CD4-positive, alpha-beta T cell treated with Interleukin-15 for 1 hour (primary cell): ENCODE results near the gene CAMTA1.

Experiments
- DNase-seq: peaks from one replicate; pipeline ENCODE4 v3.0.0-alpha.2; 2020

The CAMTA1 gene

GRCh38 chr1:7177021-7177420, 391.8 kb downstream of the CAMTA1 start:
- no peak for DNase-seq

- DNase-seq = no peak
Observed at GRCh38 chr1:7177438-7178146, 392.3 kb downstream of the CAMTA1 start.

GRCh38 chr1:7178336-7178735, 393.1 kb downstream of the CAMTA1 start:
- no peak for DNase-seq

- no peak for DNase-seq
Observed at GRCh38 chr1:7178741-7179140, 393.5 kb downstream of the CAMTA1 start.

- no peak for DNase-seq
Observed at GRCh38 chr1:7185721-7186120, 400.5 kb downstream of the CAMTA1 start.

- DNase-seq = no peak
Observed at GRCh38 chr1:7186382-7187111, 401.3 kb downstream of the CAMTA1 start.

- no peak for DNase-seq
Observed at GRCh38 chr1:7187112-7187493, 401.8 kb downstream of the CAMTA1 start.

- DNase-seq = no peak
Observed at GRCh38 chr1:7190261-7190660, 405.0 kb downstream of the CAMTA1 start.

- no peak for DNase-seq
Observed at GRCh38 chr1:7192453-7192852, 407.2 kb downstream of the CAMTA1 start.

- no peak for DNase-seq
Observed at GRCh38 chr1:7196036-7196911, 411.0 kb downstream of the CAMTA1 start.

GRCh38 chr1:7198664-7199063, 413.4 kb downstream of the CAMTA1 start:
- DNase-seq = no peak

- no peak for DNase-seq
Observed at GRCh38 chr1:7199077-7199779, 414.0 kb downstream of the CAMTA1 start.

GRCh38 chr1:7207875-7208646, 422.8 kb downstream of the CAMTA1 start:
- no peak for DNase-seq

GRCh38 chr1:7208647-7209180, 423.5 kb downstream of the CAMTA1 start:
- no peak for DNase-seq

GRCh38 chr1:7209336-7209735, 424.1 kb downstream of the CAMTA1 start:
- no peak for DNase-seq

GRCh38 chr1:7218210-7218832, 433.1 kb downstream of the CAMTA1 start:
- DNase-seq = no peak

GRCh38 chr1:7219031-7219430, 433.8 kb downstream of the CAMTA1 start:
- no peak for DNase-seq

GRCh38 chr1:7220007-7220406, 434.8 kb downstream of the CAMTA1 start:
- DNase-seq = no peak

- no peak for DNase-seq
Observed at GRCh38 chr1:7220712-7221252, 435.5 kb downstream of the CAMTA1 start.

GRCh38 chr1:7221826-7222694, 436.8 kb downstream of the CAMTA1 start:
- DNase-seq = no peak
